Stimulated activated CD8-positive, alpha-beta memory T cell treated with anti-CD3 and anti-CD28 coated beads, Interleukin-15, amount 100 ng/mL, for 24 hours (primary cell): Measurements from ENCODE around the gene GCKR.

Experiments
- DNase-seq: peaks from one replicate; pipeline ENCODE4 v3.0.0-alpha.2; 2020; ENCODE audit warnings: low read depth

Gene GCKR

DNA sequence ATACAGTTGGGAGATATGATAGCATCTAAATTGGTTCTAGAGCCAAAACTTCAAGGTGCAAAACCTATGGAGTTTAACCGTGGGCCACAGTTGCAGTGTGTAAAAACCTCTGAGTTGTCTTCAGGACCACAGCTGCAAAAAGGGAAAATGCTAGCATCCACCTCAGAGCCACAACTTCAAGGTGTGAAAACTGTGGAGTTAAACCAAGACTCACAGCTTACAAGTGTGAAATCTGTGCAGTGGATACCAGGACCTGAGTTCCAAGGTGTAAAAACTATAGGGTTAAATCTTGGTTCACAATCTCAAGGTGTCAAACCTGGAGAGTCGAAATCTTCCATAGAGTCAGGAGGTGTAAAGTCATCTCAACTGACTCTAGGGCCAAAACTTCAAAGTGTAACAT is 75.8 kb downstream of the GCKR start:
- DNase-seq, result no peak

GRCh38 chr2:27572998-27573429 is 76.4 kb downstream of the GCKR start:
- no peak for DNase-seq
